GM18909 (cell line): ENCODE results near the gene NEUROG3.
A peak's percentile ranks its signal among the peaks of the same experiment; 100 is the strongest.

Source experiments
- ATAC-seq: cut with Tn5 transposase; IDR thresholded peaks from one replicate; pipeline ENCODE4 v1.9.1; 2021; ENCODE audit warnings: mild to moderate bottlenecking; ENCODE audit not compliant: unreplicated experiment, poor library complexity

The NEUROG3 gene, protein sequence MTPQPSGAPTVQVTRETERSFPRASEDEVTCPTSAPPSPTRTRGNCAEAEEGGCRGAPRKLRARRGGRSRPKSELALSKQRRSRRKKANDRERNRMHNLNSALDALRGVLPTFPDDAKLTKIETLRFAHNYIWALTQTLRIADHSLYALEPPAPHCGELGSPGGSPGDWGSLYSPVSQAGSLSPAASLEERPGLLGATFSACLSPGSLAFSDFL

DNA sequence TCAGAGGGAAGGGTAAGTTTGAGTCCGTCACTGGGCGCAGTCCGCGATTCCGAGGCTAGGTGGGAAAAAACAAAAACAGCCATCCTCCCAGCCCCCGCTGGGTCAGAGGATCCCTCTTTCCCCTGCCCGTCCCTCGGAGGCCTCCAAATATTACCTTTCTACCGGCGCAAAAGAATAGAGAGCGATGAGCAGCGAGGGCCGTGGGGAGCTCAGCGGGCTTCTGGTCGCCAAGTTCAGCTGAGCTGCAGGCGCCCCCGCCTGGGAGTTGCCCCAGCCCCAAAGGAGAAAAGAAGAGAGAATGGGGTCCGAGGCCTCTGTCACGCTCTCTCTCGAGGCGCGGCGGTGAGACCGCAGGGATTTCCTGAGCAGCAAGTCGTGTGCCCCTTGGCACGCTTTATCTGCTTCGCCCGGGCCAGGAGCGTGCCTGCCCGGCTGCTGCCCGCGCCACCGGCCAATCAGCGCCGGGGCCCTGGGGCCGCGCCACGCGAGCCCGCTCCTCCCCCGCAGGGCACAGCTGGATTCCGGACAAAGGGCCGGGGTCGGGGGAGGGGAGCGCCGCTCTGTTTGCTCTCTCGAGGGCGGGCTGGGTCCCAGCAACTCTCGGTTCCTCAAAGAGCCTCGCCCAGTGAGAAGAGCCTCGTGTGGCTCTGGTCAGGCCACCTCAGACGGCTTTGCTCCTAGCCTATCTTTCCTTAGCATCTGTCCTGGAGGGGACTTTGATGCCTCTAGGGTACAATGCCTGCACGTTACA lies at the start of gene NEUROG3:
NEUROG3 (minus strand) TSS at position 367 of the 751 bp plus-strand sequence. CDS start 379 bp downstream, outside the sequence.
- peak; percentile 66 for ATAC-seq

DNA sequence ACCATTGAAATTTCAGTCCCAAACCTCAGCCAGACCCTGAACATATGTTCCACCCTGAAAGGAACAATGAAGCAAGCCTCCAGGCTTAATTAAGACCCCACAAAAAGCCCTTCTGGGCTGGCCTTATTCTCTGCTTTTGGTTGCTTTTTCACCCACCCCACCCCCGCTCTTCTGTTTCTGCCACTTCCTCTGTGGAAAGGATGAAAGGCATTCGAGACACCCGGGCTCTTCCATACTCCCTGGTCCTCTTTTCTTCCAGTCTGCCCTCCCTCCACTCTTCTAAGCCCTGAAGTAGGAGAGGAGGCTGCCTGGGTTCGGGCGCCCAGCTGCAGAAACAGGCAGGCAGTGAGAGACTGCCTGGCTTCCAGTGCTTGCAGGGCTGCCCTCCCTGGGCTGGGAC lies 47.4 kb upstream of the NEUROG3 start:
- ATAC-seq, result no peak

DNA sequence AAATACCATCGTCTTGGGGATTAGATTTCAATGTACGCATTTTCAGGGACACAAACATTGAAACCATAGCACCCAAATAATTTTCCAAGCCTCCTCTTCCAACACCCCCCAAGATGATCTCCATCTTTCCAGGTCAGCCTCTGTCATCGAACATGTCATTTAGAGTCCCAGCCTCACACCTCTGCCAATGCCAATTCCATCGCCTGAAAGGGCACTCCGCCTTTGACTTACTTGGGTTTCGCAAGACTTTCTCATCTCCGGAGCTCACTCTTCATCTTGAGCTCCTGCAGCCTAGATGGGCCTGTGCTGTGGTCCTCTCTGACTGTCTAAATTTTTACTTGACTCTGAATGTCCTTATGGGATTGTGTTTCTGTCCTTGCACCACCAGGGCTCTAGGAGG lies 46.4 kb upstream of the NEUROG3 start:
- no peak for ATAC-seq

DNA sequence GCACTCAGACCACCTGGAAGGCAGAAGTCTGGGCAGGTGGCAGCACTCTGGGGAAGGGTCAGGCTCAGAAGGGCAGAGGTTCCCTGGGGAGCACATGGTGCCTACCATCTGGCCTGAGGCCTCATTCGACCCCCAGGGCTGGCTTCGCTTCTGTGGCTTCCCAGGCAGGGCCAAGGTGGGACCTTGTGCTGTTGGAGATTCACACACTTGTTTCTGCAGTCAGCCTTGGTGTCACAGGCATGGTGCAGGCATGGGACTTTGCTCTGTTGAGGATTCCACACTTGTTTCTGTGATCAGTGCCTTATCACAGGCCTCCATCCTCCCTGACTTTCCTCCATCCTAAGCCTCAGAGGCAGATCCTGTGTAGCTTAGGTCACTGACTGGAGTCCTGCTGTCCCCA lies 45.5 kb upstream of the NEUROG3 start:
- ATAC-seq, result no peak

DNA sequence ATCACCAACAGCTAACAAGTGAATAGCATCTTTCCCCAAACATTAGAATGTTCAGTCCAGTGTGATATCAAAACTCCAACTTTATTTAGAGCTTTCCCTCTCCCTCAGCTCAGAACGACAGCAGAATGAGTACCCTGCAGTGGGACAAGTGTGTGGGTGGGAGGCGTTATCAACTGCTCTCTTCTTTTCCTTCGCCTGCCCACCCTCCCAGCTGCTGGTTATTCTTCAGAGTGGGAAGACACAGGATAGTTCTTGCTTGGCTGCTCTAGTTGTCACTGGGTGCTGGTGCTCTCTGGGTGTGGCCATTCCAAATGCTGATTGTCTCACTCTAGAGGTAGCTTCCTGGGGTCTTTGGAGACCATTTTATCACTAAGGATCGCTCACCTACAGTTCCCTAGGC lies 43.1 kb upstream of the NEUROG3 start:
- no peak for ATAC-seq

DNA sequence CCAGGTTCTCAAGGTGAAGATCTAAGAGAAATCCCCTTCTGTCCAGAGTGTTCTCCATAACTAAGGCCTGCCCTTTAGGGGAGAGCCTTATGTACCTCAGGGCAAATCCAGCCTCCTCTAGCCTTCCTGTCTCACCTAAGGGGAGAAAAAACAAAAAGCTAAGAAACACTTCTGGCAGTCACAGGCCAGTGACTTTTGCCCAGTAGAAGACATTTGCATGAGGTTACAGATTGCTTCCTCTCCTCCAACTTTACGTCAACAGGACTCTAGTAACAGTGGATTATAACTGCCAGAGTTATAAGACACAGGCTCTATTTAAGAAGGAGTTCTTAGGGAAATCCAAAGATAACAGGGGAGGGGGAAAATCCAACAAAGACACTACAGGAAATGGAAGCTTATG lies 40.9 kb upstream of the NEUROG3 start:
- ATAC-seq, result no peak

DNA sequence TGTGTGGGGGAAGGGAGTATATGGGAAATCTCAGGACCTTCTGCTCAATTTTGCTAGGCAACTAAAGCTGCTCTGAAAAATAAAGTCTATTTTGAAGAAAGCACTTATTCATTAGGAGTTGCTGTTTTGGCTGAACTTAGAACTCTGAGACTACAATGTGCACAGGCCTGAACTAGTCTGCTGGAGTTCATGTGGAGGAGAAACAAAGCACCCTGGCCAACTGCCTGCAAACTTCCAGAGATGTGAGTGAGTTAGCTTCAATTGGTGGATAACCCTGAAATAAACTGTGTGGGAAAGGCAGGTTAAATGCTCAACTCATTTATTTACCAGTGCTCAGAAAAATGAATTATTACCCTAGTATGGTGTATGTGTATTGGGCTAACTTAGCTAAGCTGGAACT lies 39.5 kb upstream of the NEUROG3 start:
- no peak for ATAC-seq

DNA sequence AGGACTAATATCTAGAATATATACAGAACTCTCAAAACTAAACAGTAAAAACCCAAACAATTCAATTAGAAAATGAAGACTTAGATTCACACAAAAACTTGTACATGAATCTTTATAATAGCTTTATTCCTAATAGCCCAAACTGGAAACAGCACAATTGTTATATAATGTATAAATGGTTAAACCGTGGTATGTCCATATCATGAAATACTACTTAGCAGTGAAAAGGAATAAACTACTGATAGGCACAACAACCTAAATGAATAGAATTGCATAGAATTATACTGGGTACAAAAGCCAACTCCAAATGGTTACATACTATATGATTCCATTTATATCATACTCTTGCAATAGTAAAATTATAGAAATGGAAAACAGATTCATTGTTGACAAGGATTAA lies 35.9 kb upstream of the NEUROG3 start:
- no peak for ATAC-seq

DNA sequence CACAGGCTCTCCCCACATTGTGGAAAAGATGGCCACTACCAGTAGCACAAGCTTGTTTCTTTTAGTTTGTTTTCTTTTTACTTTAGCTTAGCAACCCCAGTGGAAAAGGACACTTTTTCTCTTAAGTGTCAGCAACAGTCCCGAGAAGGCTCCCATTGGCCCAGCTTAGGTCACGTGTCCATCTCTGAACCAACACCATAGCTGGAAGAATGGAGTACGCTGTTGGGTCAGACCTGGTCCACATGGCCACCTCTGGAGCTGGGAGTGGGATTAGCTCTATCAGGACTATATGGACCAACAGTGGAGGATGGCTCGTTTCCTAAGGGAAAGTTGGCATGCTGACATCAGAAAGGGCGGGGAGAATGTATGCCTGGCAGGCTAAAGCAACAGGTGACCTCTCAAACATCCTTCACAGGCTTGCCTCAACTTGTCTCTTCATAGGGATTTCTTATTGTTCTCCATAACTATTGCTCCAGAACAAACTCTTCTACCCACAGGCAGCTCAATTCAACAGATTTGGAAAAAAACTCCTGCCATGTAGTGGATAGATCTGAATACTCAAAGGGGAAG lies 27.6 kb upstream of the NEUROG3 start:
- no peak for ATAC-seq

DNA sequence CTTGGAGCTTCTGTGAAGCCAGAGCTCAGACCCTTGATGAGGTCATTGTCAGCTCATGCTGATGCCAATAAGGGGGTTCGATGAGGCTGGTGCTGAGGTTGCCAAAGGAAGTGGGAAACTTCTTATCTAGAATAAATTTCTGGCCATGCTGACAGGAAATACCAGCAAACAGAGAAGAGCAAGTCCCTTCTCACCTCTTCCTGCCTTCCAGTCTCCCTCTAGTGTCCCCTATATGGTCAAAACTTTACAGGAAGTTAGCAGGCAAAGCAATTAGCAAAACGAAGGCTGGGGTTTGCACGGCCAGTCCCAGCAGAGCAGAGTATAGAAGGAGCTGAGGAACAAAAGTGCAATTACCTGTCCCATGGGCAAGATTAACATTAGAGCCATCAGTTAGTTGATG lies 15.1 kb upstream of the NEUROG3 start:
- no peak for ATAC-seq

DNA sequence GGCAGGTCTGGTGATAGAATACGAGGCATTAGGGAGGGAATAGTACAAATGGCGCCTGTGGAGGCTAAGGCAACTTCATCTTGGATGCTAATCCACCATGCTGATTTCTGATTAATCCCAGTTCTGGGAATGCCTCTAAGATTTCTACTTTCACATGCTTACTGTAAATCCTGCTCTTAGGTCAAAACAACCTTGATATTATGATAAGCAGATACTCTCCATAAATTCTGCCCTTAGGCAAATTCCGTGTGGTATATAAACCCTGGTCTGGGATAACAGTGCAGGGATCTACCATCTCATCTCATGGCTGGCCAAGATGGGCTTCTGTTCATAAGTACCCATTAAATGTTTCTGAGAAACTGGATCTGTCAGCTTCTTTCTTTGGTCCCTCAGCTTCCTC lies 11.4 kb upstream of the NEUROG3 start:
- ATAC-seq, result no peak

DNA sequence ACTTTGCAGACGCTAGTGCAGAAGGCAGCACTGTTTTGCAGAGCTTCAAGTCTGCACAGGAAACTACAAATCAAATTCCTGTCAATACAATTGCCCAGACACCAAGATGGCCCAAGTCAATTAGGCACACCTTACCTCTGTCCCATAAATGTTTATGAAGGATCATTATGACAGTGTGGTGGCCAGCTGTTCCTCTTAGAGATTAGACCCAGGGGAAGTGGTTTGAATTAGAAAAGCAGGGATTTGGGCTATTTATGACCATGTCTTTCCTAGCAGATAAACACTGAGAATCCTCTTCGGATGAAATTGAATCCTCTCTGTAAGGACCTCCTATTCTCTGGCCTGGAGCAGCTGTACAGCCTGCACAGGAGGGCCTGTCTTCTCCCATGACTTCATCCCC lies 9.9 kb upstream of the NEUROG3 start:
- ATAC-seq, result no peak

DNA sequence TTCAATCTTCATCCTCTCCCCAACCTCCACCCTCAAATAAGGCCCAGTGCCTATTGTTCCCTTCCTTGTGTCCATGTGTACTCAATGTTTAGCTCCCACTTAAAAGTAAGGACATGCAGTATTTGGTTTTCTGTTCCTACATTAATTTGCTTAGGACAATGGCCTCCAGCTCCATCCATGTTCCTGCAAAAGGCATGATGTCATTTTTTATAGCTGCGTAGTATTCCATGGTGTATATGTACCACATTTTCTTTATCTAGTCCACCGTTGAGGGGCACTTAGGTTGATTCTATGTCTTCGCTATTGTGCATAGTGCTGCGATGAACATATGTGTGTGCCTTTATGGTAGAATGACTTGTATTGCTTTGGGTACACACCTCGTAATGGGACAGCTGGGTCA lies 7.2 kb upstream of the NEUROG3 start:
- ATAC-seq, result no peak

DNA sequence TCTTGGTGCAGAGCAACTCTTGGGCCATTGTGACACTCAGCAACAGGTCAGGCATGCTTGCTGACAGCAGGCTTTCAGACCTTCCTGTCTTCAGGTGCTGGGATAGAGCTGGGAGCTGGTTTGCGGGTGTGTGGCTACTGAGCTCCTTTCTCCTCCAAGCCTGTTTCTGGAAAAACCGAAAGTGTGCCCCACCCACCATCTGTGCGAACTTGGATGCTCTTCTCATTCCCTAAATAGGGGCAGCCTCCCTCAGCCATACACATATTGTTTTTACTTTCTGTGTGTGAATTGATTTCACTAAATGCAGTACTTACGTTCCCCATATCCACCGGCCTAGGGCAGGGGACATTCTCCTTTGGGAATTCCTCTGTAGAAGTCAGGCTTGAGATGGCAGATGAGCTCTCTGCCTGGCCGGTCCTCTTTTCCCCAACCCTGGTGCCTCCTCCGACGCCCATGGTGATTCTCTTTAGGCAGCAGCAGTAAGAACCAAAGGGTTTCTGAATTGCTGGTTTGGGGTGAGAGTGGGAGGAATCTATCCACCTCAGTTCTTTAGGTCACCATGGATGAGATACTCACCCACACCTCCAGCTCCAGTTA lies 6.3 kb upstream of the NEUROG3 start:
- ATAC-seq, result no peak

DNA sequence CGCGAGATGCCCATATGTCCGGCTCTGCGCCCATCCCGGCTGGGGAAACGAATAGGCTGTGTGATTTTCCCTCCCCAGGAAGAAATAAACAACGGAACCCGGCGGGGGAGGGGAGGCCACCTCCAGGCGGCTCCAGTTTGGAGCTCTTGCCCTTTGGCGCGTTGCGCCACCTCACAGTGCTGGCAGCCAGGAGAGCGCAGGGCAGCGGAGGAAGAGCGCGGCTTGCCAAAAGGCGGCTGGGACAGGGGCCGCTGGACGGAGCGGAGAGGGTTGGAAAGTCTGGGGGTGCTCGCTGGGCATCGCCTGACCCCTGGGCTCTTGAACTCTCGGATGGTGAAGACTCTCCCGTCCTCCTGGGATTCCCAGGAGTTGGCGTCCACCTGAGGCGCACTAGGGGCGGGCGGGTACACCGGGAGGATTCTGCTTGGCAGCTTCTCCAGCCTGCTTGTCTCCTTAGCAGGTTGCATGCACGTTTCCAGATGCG lies 5.3 kb upstream of the NEUROG3 start:
- no peak for ATAC-seq

DNA sequence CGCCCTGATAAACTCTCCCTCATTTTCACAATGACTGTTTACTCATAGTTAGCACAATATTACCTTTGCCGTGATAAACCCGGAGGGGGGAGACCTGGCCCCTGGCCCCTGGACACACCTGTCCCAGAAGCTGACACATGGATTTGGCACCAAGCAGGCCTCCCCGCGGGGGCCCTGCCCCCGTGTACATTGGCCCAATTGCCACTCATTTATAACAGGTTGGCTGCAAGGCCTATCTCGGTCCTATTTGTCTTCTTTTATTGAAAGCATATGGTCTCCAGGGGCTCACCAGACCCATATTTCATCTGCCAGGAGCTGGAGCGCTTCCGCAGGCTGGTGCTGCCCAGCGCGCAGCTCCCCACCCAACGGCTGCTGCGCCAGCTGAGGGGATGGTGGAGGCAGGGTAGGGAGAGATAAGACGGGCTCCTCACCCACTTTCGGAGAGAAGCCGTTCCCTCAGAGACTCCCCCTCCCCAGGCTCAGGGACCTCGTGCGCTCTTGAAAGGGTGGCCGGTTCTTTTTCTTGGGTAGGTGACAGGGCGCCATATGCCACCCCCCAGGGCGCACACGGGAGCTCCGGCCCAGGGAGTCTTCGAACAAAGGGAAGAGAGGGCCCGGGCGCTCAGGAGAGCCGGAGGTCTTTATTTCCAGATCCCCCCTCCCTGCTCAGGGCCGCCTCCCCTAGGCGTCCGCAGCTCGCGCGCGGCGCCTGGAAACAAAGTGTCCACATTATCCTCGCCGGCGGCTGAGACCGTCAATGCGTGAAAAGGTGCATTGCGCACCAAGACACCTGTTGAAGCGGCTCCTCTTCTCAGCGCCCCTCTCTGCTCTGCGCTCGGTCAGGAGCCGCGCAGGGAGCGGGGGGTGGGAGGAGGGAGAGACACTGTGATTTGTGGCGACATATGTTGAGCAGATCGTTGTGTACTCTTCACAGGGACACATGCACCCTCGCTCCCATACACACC lies 4.3 kb upstream of the NEUROG3 start:
- no peak for ATAC-seq

DNA sequence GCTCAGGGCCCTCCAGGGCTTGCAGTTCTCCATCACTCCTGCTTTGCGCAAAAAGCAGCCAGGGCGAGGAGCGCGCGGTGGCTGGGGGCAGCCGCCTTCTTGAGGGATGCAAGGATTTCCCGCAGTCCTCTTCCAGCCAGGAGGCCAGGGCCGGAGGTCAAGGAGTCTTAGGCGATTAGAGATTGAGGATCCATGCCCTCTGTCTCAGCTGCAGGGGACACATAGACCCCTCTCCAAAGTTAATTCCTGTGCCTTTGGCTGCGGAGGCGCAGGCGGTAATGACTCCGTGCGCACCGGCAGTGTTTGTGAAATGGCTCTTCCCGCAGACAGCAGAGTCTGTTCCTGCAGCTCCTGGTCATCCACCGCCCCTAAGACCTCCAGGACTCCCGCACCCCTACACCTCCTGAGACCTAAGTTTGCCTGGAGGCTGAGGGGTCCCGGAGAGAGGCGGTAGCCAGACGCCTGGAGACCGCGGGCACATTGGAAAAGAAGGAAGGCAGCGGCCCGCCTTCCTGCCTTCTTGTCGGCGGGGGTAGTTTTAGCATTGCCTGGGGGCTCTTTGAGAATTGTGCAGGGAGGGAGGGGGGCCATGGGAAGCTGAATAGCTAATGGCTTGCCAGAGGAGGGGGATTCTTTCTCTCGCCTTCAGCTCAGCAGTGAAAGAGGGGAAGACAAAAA lies 3.3 kb upstream of the NEUROG3 start:
- no peak for ATAC-seq

DNA sequence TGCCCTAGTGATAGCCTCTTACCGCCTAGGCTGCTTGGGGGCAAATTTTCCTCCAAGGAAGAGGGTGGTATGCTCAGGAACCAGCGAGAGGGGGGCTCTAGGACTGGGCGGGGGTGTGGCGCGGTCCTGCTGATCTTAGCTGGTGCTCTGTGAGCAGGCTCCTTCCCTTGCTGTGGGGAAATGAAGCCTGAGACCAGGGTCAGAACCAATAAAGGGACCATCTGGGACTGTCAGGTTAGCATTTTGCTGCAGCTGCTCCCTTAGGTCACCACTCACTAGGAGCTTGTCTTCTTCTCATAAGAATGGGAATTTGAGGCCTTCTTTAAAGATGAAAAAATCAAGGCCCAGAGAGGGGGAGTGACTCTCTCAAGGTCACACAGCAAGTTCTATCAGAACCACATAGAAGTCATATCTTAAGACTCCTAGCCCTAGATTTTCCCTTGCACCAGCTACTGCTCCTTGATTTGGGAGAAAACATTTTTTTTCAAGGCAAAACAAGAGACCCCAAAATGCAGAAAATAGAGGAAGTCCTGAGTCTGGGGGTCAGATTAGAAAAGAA lies 2.0 kb upstream of the NEUROG3 start:
- ATAC-seq, result no peak

DNA sequence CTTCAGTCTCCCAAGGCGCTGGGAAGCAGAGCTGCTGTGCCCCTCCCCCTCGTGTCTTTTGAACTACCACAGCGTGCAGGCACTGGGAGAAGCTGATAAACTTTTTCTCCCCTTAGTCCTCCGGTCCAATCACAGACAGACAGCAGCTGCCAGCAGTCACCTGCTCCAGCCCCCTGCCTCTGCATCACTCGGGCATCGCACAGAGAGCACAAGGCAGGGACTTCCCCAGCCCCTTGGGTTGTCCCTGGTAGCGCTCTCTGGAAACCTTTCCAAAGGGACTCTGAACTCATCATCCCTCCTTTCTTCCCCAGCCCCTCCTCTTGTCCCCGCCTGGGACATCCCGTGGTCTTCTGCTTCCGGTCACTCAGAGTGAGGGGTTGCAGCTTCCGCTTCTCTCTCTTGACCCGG lies 1.4 kb upstream of the NEUROG3 start:
- no peak for ATAC-seq
